Muscle layer of duodenum (tissue), 2 donors: ENCODE measurements around the gene POLD2.

Experiments used
- H3K27ac ChIP-seq: one replicate; pipeline ENCODE4 v1.7.0; 2013; ENCODE audit warnings: mild to moderate bottlenecking, low read length
- H3K27me3 ChIP-seq: one replicate; pipeline ENCODE4 v1.7.0; 2013; ENCODE audit warnings: low read depth, mild to moderate bottlenecking, control low read depth, low read length
- H3K36me3 ChIP-seq, 2 donors: one replicate each; pipeline ENCODE4 v1.7.0; 2013; ENCODE audit warnings: low read length in 2 of 2, control low read depth in 1 of 2, mild to moderate bottlenecking in 1 of 2; ENCODE audit not compliant: insufficient read depth in 2 of 2, control insufficient read depth in 1 of 2
- H3K4me1 ChIP-seq, 2 donors: one replicate each; pipeline ENCODE4 v1.7.0; 2013; ENCODE audit warnings: low read length in 2 of 2, mild to moderate bottlenecking in 2 of 2, control low read depth in 1 of 2, moderate library complexity in 1 of 2; ENCODE audit not compliant: insufficient read depth in 2 of 2, control insufficient read depth in 1 of 2
- H3K4me3 ChIP-seq, 2 donors: one replicate each; pipeline ENCODE4 v1.7.0; 2013; ENCODE audit warnings: low read length in 2 of 2, low read depth in 1 of 2, mild to moderate bottlenecking in 1 of 2
- H3K9me3 ChIP-seq, 2 donors: one replicate each; pipeline ENCODE4 v1.7.0; 2013; ENCODE audit warnings: low read length in 2 of 2, control low read depth in 1 of 2, mild to moderate bottlenecking in 1 of 2; ENCODE audit not compliant: control insufficient read depth in 1 of 2
- donor health status: healthy.

The POLD2 gene

GRCh38 chr7:44102846-44103565 is 20.3 kb downstream of the POLD2 start:
- H3K9me3 ChIP-seq, result no peaks in the 10 kb centered on the region
- peaks cover 7% of the 10 kb centered on the region for H3K27me3 ChIP-seq
- H3K4me1 ChIP-seq, result no peaks in the 10 kb centered on the region
- no peak overlapping the region for H3K27ac ChIP-seq
- H3K4me3 ChIP-seq, result no peak overlapping the region
- peaks cover 0 to 8% of the 10 kb centered on the region in 2 donors for H3K36me3 ChIP-seq

GRCh38 chr7:44101966-44102845 is 21.1 kb downstream of the POLD2 start:
- H3K9me3 ChIP-seq, result no peaks in the 10 kb centered on the region
- peaks cover 7% of the 10 kb centered on the region for H3K27me3 ChIP-seq
- peaks cover 0 to 8% of the 10 kb centered on the region in 2 donors for H3K36me3 ChIP-seq
- H3K4me3 ChIP-seq, result no peak overlapping the region
- no peaks in the 10 kb centered on the region for H3K4me1 ChIP-seq
- H3K27ac ChIP-seq, result no peak overlapping the region

GRCh38 chr7:44101303-44101965 is 21.9 kb downstream of the POLD2 start:
- Histone ChIP-seq H3K4me1 (no peaks in the 10 kb centered on the region), H3K36me3 (peaks cover 0 to 5% of the 10 kb centered on the region in 2 donors), H3K4me3 (no peak overlapping the region), H3K27ac (peak overlapping the region; percentile 64), H3K9me3 (no peaks in the 10 kb centered on the region), H3K27me3 (peaks cover 7% of the 10 kb centered on the region)

GRCh38 chr7:44100458-44101302 is 22.7 kb downstream of the POLD2 start:
- no peaks in the 10 kb centered on the region for H3K9me3 ChIP-seq
- peak overlapping the region; percentile 64 for H3K27ac ChIP-seq
- H3K4me3 ChIP-seq, result no peak overlapping the region
- H3K27me3 ChIP-seq, result peaks cover 7% of the 10 kb centered on the region
- H3K36me3 ChIP-seq, result no peaks in the 10 kb centered on the region
- no peaks in the 10 kb centered on the region for H3K4me1 ChIP-seq

GRCh38 chr7:44099669-44100068 is 23.7 kb downstream of the POLD2 start:
- Histone ChIP-seq H3K27me3 (peaks cover 7% of the 10 kb centered on the region), H3K4me3 (no peak overlapping the region), H3K9me3 (no peaks in the 10 kb centered on the region), H3K4me1 (peaks cover 0 to 7% of the 10 kb centered on the region in 2 donors), H3K27ac (no peak overlapping the region), H3K36me3 (no peaks in the 10 kb centered on the region)

- Histone ChIP-seq H3K27me3 (peaks cover 2% of the 10 kb centered on the region), H3K9me3 (no peaks in the 10 kb centered on the region), H3K27ac (no peak overlapping the region), H3K4me3 (no peak overlapping the region), H3K36me3 (no peaks in the 10 kb centered on the region), H3K4me1 (peaks cover 0 to 13% of the 10 kb centered on the region in 2 donors)
Observed at GRCh38 chr7:44098092-44099068, 25.0 kb downstream of the POLD2 start.

GRCh38 chr7:44097064-44097932 is 26.1 kb downstream of the POLD2 start:
- Histone ChIP-seq H3K36me3 (no peaks in the 10 kb centered on the region), H3K9me3 (no peaks in the 10 kb centered on the region), H3K4me3 (no peak overlapping the region), H3K27ac (no peak overlapping the region), H3K27me3 (no peaks in the 10 kb centered on the region), H3K4me1 (peaks cover 0 to 13% of the 10 kb centered on the region in 2 donors)

- no peaks in the 10 kb centered on the region for H3K27me3 ChIP-seq
- no peaks in the 10 kb centered on the region for H3K9me3 ChIP-seq
- H3K36me3 ChIP-seq, result no peaks in the 10 kb centered on the region
- peaks cover 0 to 13% of the 10 kb centered on the region in 2 donors for H3K4me1 ChIP-seq
- no peak overlapping the region for H3K4me3 ChIP-seq
- no peak overlapping the region for H3K27ac ChIP-seq
Observed at GRCh38 chr7:44096326-44096881, 26.9 kb downstream of the POLD2 start.

GRCh38 chr7:44095781-44096180 is 27.6 kb downstream of the POLD2 start:
- Histone ChIP-seq H3K9me3 (no peaks in the 10 kb centered on the region), H3K27ac (no peak overlapping the region), H3K4me3 (no peak overlapping the region), H3K27me3 (no peaks in the 10 kb centered on the region), H3K4me1 (peaks cover 0 to 13% of the 10 kb centered on the region in 2 donors), H3K36me3 (no peaks in the 10 kb centered on the region)
